ENCODE measurements around the gene NCOA1.
"Not testable (repeated sequence)": the region's sequence is repeated elsewhere in the genome, so short reads cannot be mapped to it uniquely, and the experiment has no call there.

DNA sequence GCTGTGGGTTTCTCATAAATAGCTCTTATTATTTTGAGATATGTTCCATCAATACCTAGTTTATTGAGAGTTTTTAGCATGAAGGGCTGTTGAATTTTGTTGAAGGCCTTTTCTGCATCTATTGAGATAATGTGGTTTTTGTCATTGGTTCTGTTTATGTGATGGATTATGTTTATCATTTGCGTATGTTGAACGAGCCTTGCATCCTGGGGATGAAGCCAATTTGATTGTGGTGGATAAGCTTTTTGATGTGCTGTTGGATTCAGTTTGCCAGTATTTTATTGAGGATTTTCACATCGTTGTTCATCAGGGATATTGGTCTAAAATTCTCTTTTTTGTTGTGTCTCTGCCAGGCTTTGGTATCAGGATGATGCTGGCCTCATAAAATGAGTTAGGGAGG, 42.5 kb downstream of the NCOA1 start:
- TF ChIP-seq CTCF (IDR thresholded peaks at IDR 0.05; ENCODE audit: extremely low read depth in 1 of 2, insufficient read depth in 1 of 2, low read depth in 1 of 2, low read length in 2 of 2); POLR2A (IDR thresholded peaks at IDR 0.05; ENCODE audit: low read depth, low read length); EZH2 (IDR thresholded peaks at IDR 0.05; ENCODE audit: borderline replicate concordance, low read depth, low read length, severe bottlenecking); MYC (IDR thresholded peaks at IDR 0.05; ENCODE audit: low read depth, low read length); FOS (IDR thresholded peaks at IDR 0.05; ENCODE audit: borderline replicate concordance, insufficient read depth, low read length); JUN (IDR thresholded peaks at IDR 0.05; ENCODE audit: borderline replicate concordance, insufficient read depth, insufficient read length, low read depth); MAX (IDR thresholded peaks at IDR 0.05; ENCODE audit: insufficient read depth, insufficient read length): not testable (repeated sequence)

Measured in endothelial cell of umbilical vein (primary cell).